ENCODE measurements around the gene PPFIBP1.
"Not testable (repeated sequence)": the region's sequence is repeated elsewhere in the genome, so short reads cannot be mapped to it uniquely, and the experiment has no call there.

The PPFIBP1 gene

DNA sequence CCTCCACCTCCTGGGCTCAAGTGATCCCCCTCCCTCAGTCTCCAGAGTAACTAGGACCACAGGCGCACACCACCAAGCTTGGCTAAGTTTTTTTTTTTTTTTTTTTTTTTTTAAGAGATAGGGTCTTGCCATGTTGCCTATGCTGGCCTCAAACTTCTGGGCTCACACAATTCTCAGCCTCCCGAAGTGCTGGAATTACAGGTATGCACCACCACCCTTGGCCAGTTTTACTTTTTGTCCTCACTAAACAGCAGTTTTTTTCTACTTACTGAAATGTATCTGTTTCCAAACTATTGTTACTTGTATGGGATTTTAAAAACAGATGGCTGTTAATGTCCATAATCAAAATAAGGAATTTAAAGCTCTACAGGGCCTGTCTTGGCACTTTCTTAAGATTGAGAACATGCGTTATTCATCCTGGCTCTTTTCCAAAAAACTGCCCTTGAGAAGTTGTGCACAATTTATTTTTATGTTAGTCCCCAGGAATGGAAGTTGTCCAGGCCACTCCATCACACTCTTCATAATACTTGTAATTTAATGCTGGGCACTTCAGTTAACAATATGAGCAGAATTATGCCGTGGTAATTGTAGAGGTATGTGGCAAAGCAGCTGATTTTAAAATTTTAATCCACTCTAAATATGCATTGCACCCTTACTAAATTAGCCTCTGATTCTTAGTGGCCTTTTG, 120.3 kb downstream of the PPFIBP1 start:
- no peak for TF ChIP-seq ZNF274 (IDR thresholded peaks at IDR 0.05; ENCODE audit: low read depth, low read length)
- no peak overlapping the region for H3K4me3 ChIP-seq (ENCODE audit: low read length)

DNA sequence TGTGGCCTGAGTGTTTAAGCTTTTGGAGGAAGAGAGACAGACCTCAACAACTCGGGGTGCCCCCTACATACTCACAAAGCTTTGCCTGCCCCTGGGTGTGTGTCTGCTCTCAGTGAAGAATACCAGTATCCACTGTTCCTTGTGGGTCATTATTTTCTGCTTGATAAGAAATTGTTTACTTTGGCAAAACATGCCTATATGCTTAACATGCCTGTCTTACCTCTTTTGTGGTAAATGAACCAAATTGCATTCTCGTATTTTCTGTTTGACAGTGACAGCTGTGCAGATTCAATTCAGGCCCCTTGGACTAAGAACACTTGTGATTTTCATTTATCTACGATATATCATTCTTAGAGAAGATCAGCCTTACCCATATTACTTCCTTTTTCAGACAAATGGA, 121.7 kb downstream of the PPFIBP1 start:
- TF ChIP-seq ZNF274 (IDR thresholded peaks at IDR 0.05; ENCODE audit: low read depth, low read length) = no peak
- H3K4me3 ChIP-seq (ENCODE audit: low read length) = no peak overlapping the region

DNA sequence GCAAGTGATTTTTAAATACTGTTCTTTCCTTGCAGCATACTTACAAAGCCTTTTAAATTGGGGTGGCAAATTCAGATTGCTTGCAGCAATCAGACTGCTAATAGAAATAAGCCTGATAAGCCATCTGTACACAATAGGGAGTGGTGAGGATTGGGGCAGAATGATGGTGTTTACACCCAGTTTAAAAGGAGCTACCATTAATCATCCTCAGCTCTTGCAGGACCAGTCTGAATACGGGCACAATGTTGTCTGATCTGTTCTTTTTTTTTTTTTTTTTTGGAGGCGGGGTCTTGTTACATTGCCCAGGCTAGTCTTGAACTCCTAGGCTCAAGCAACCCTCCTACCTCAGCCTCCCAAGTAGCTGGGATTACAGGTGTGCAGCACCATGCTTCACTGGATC, 122.1 kb downstream of the PPFIBP1 start:
- H3K4me3 ChIP-seq (ENCODE audit: low read length) = no peak overlapping the region
- no peak for TF ChIP-seq ZNF274 (IDR thresholded peaks at IDR 0.05; ENCODE audit: low read depth, low read length)

DNA sequence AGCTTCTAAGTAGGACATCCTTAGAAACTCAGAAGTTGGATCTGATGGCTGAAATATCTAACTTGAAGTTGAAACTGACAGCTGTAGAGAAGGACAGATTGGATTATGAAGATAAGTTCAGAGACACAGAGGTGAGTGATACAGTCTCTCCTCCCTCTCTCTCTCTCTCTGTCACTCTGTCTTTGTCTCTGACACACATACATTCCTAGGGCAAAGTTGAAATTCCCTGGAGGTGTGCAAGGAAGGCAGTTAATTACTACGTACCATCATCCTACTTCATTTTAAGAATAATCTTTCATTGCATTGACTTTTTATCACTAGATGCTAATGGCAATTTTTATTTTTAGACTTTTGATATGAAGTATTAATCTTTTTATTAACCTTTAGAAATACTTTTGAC, 126.0 kb downstream of the PPFIBP1 start:
- no peak for TF ChIP-seq ZNF274 (IDR thresholded peaks at IDR 0.05; ENCODE audit: low read depth, low read length)
- no peak overlapping the region for H3K4me3 ChIP-seq (ENCODE audit: low read length)

DNA sequence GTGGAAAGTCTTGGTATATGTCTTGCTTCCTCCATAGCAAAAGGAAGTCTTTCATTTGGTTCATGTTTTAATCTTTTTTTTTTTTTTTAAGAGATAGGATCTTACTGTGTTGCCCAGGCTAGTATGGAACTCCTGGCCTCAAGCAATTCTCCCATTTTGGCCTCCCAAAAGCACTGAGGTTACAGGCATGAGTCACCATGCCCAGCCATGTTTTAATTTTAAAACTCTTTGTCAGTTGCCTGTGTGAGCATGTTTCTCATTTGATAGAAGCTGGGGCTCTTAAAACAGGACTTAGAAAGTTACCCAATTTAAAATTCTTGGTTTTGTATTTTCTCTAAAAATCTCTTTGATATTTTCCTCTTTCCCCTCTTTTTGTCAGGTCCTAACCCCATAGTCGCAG, 127.2 kb downstream of the PPFIBP1 start:
- no peak for TF ChIP-seq ZNF274 (IDR thresholded peaks at IDR 0.05; ENCODE audit: low read depth, low read length)
- no peak overlapping the region for H3K4me3 ChIP-seq (ENCODE audit: low read length)

DNA sequence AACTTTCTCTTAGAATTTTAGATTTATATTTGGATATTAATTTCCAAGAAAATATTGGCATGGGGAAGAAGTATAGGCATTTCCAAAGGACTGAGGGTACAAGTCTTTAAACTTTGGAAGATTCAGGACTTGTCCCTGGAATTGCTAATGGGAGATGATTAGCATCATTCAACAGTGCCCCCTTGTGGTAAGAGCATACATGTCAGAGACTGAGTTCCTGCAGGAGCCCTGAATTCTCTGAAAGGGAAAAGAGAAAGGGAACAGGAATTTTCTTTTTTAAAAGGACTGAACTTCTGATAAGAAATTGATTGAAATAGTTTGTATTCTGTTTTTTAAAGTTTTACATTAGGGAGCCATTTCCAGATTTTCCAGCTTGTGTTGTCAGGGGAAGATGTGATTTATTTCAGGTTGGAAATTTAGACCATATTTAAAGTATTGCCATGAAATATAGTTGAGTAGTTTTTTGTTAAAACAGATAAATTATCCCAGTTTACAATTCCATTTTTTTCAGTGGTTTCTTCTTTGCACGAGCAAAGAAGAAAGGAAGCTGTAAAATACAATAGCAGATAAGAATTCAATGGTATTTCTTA, 128.3 kb downstream of the PPFIBP1 start:
- H3K4me3 ChIP-seq (ENCODE audit: low read length) = no peak overlapping the region
- TF ChIP-seq ZNF274 (IDR thresholded peaks at IDR 0.05; ENCODE audit: low read depth, low read length) = no peak

DNA sequence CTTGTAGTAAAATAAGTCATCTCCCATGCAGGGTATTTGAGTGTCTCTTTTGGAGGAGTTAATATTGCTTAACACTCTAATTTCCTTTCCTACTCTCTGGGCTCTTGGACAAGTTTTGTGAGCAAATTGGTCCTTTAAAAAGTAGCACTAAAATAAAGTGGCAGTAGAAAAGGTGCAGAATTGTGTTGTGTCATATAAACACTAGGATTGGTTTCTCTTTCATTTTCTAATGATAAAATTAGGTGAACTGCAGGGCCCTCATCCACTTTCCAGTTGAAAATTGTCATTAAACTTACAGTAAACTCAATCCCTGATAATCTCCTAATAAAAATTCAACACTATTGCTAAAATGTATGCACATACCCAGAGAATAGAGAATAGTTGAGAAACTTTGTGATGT, 129.7 kb downstream of the PPFIBP1 start:
- TF ChIP-seq ZNF274 (IDR thresholded peaks at IDR 0.05; ENCODE audit: low read depth, low read length) = no peak
- no peak overlapping the region for H3K4me3 ChIP-seq (ENCODE audit: low read length)

DNA sequence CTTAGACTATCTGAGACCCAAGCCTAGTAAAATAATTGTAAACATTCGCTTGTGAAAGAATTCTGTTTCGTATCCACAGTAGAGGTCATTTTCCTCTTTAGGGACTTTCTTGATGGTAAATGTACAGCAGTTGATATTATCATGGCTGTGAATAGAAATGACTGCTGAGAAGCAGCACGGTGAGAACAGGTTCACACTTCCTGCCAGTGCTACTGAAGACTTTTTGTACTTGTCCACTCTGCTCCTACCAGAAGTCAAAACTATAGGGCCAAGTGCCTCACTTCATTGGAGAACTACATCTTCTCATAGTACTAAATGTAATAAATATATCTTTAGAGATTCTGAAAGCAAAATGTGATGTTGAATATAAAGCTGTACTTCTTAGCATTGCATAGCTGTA, 131.5 kb downstream of the PPFIBP1 start:
- not testable (repeated sequence) for H3K4me3 ChIP-seq (ENCODE audit: low read length)

DNA sequence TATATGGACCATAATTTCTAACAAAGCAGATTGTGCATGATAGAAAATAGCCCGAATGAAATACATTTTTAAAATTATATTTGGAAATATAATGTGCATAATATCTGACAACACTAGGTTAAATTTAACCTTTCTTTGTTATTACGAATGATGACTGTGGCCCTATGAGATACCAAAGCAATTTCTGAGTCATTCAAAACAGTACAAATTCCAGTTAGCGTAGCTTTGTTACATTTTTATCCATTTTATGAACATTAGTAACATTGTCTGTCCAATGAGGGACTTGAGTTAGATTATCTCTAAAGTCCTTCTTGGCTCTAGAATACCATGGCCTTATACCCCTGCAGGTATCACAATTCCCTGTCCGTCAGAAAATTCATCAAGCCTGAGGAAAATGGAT, 133.3 kb downstream of the PPFIBP1 start:
- H3K4me3 ChIP-seq (ENCODE audit: low read length) = no peak overlapping the region
- no peak for TF ChIP-seq ZNF274 (IDR thresholded peaks at IDR 0.05; ENCODE audit: low read depth, low read length)

DNA sequence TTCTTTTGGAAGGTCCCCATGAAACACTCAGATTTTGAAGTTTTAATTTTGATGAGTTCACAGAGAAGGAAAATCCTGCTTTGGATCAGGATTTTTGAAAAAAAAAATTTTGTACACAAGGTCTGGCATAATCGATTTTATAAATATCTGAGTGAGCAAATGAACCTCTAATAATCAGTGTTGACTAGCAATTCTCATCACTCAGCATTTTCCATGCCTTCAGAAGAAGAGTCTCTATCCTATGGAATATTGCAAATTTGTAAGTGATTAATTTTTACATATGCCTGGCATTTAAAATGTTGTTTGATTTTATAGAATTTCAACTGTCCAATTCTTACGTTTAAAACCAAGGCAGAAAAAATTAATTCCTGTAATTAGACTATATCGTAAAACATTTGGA, 141.7 kb downstream of the PPFIBP1 start:
- no peak overlapping the region for H3K4me3 ChIP-seq (ENCODE audit: low read length)
- no peak for TF ChIP-seq ZNF274 (IDR thresholded peaks at IDR 0.05; ENCODE audit: low read depth, low read length)

DNA sequence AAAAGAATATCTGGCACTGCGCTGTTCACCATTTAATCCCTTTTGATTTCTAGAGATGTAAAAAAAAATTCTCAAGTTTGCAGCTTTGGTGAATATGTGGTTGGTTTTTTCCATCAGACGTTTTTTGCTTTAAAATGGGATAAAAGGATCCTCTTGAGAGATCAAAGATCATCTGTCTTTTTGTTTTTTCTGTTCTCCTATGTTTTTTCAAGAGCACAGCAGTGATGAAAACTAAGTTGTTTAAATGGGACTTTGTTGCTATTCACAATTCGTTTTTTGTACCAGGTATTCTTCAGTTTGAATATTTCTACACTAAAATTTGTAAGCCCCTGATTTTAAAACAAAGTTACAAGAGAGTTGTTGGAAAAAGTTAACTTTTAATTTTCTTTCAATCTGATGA, 142.5 kb downstream of the PPFIBP1 start:
- H3K4me3 ChIP-seq (ENCODE audit: low read length) = no peak overlapping the region
- no peak for TF ChIP-seq ZNF274 (IDR thresholded peaks at IDR 0.05; ENCODE audit: low read depth, low read length)

DNA sequence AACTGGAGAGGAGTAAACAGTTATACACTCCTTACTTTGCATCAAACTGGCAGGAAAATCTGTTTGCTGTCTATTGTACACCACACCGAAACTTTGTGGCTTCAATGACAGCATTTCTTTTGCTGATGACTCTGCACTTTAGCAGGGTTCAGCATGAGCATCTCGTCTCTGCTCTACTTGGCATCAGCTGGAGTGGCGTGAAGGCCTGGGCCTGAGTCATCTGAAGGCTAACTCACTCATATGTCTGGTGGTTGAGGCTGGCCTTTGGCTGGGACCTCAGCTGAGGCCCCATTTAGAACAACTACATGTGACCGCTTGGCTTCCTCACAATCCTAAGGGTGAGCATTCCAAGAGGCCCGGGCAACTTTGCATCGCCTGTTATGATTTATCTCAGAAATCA, 143.5 kb downstream of the PPFIBP1 start:
- TF ChIP-seq ZNF274 (IDR thresholded peaks at IDR 0.05; ENCODE audit: low read depth, low read length) = no peak
- H3K4me3 ChIP-seq (ENCODE audit: low read length) = no peak overlapping the region

DNA sequence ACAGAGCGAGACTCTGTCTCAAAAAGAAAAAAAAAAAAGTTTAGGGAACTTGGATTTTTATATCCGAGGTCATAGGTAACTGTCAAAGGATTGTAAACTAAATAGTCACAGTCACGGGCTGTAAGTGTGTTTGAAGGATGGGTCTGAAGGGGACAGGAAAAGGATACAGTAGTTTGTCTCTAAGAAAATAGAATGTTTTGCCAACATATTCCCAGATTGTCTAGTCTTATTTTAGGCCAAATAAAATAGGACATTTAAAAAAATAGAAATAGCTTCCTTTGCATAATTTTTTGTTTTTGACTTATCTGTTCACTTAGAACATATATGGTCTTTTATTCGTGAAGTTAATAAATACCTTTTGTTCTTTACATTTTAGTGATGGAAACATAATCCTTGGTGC, 148.0 kb downstream of the PPFIBP1 start:
- no peak for TF ChIP-seq ZNF274 (IDR thresholded peaks at IDR 0.05; ENCODE audit: low read depth, low read length)
- H3K4me3 ChIP-seq (ENCODE audit: low read length) = no peak overlapping the region

DNA sequence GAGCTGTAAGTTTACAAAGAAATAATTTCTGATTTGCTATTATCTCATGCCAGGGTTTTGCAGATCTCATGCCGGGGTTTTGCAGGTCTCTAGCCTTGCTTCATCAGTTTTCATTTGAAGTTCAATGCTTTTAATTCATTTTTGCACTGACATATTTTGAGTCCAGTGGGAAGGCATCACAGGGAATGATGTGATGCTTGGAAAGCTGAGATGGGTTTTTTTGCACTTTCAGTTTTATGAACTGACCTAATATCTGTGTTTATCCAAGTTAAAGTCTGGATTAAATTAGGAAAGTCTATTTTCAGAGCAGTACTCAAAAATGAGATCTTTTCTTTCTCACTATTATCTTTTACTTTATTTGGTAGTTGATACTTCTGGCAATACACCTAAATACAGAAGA, 148.6 kb downstream of the PPFIBP1 start:
- no peak for TF ChIP-seq ZNF274 (IDR thresholded peaks at IDR 0.05; ENCODE audit: low read depth, low read length)
- H3K4me3 ChIP-seq (ENCODE audit: low read length) = no peak overlapping the region

DNA sequence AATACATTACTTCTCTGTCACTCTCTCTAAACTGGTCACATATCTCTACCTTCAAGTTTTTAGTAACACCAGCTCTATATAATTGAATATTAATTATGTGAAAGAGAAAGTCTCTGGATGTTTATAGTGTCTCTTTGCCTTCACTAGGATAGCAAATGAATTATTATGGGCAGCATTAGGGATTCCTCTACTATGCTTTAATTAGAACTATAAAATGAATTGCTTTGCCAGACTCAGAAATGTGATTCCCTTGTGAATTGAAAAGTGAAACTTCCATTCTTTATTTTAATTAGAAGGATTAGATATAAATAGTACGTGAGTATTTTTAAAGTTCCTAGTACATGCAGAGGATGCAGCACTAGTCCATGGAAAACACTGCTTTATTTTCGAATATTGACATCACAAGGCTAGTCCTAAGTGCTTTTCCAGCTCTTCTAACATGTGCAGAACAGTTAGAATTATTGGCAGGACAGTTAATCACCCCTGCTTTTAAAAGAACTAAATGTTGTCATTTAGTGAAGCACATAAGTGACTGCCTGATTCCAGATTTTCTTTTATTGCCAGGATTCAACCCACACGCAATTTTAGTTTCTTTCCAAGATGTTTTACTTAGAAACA, 149.2 kb downstream of the PPFIBP1 start:
- TF ChIP-seq ZNF274 (IDR thresholded peaks at IDR 0.05; ENCODE audit: low read depth, low read length) = no peak
- H3K4me3 ChIP-seq (ENCODE audit: low read length) = no peak overlapping the region
